Suprapubic skin (tissue), 4 donors: ENCODE measurements around the gene ZNF22. TPM values are rescaled to one million over a fixed set of nuclear protein-coding genes. Genes with fewer than 3 reads are reported as not detected.

ENCODE experiments used
- DNase-seq, 2 donors: peaks; one replicate each; pipeline ENCODE4 v3.0.0-alpha.2; 2019; ENCODE audit warnings: low spot score in 2 of 2
- H3K27ac ChIP-seq: fragments of 200-600 bp; sonication (generic); one replicate; pipeline ENCODE4 v1.5.1; 2019
- H3K27me3 ChIP-seq: fragments of 200-600 bp; sonication (generic); one replicate; pipeline ENCODE4 v1.5.1; 2019
- H3K36me3 ChIP-seq: fragments of 200-600 bp; sonication (generic); one replicate; pipeline ENCODE4 v1.5.1; 2019
- H3K4me1 ChIP-seq: fragments of 200-600 bp; sonication (generic); one replicate; pipeline ENCODE4 v1.5.1; 2019
- H3K4me3 ChIP-seq: fragments of 200-600 bp; sonication (generic); one replicate; pipeline ENCODE4 v1.5.1; 2019; ENCODE audit warnings: mild to moderate bottlenecking
- H3K9me3 ChIP-seq: fragments of 200-600 bp; sonication (generic); one replicate; pipeline ENCODE4 v1.5.1; 2019
- CTCF ChIP-seq, 2 donors: fragments of 200-600 bp in 1 of 2; fragments of 450-650 bp in 1 of 2; sonication (generic) in 1 of 2; IDR thresholded peaks; one replicate each; pipeline ENCODE4 v1.5.1; 2016 to 2019; ENCODE audit warnings: antibody characterized with exemption in 2 of 2, mild to moderate bottlenecking in 1 of 2, moderate library complexity in 1 of 2
- EP300 ChIP-seq: sonication (generic); formaldehyde crosslinking; IDR thresholded peaks from one replicate; pipeline ENCODE4 v1.6.1; 2017; ENCODE audit warnings: antibody characterized with exemption
- POLR2A ChIP-seq, 2 donors: fragments of 450-650 bp; IDR thresholded peaks; one replicate each; pipeline ENCODE4 v1.6.1; 2017; ENCODE audit warnings: antibody characterized with exemption in 2 of 2, mild to moderate bottlenecking in 2 of 2, moderate library complexity in 2 of 2
- POLR2AphosphoS5 ChIP-seq, 3 donors: sonication (generic); formaldehyde crosslinking; IDR thresholded peaks; one replicate each; pipeline ENCODE4 v1.6.1; 2017; ENCODE audit warnings: antibody characterized with exemption in 3 of 3
- WGBS: methylation state at CpG from one replicate; pipeline ENCODE4 v1.1.5; 2018; 5-methylcytosine and 5-hydroxymethylcytosine counted together
- total RNA-seq, 4 donors: library from RNA; depleted of rRNA; stranded (reverse); fragments of >200 nt; gene quantifications; one replicate each; pipeline ENCODE4 v1.1.0, GENCODE V29; 2016

Gene ZNF22
- total RNA-seq, 4 donors from 2014 or later: 6.7 to 15.1 (median 8.5) TPM

GRCh38 chr10:44989597-44990301 lies 11.0 kb upstream of the ZNF22 start:
- no peaks in the 10 kb centered on the region for H3K27me3 ChIP-seq
- peaks cover 34% of the 10 kb centered on the region for H3K36me3 ChIP-seq
- TF ChIP-seq CTCF (IDR thresholded peaks at IDR 0.05): no peak
- TF ChIP-seq POLR2AphosphoS5 (IDR thresholded peaks at IDR 0.05): no peak
- TF ChIP-seq POLR2A (IDR thresholded peaks at IDR 0.05): no peak
- TF ChIP-seq EP300: no peak
- 81% methylated on average over 14 of the region's 14 CpGs for WGBS
- DNase-seq: peak; percentile 31 to 75
- no peak overlapping the region for H3K27ac ChIP-seq
- no peaks in the 10 kb centered on the region for H3K9me3 ChIP-seq
- peaks cover 33% of the 10 kb centered on the region for H3K4me1 ChIP-seq
- H3K4me3 ChIP-seq: no peak overlapping the region

GRCh38 chr10:44990302-44990655 lies 10.4 kb upstream of the ZNF22 start:
- H3K36me3 ChIP-seq: peaks cover 30% of the 10 kb centered on the region
- no peak overlapping the region for H3K27ac ChIP-seq
- no peak overlapping the region for H3K4me3 ChIP-seq
- no peak for TF ChIP-seq POLR2AphosphoS5 (IDR thresholded peaks at IDR 0.05)
- TF ChIP-seq EP300: no peak
- no peak for TF ChIP-seq POLR2A (IDR thresholded peaks at IDR 0.05)
- no peak for TF ChIP-seq CTCF (IDR thresholded peaks at IDR 0.05)
- H3K4me1 ChIP-seq: peaks cover 38% of the 10 kb centered on the region
- 74% methylated on average over 8 of the region's 8 CpGs for WGBS
- no peaks in the 10 kb centered on the region for H3K27me3 ChIP-seq
- no peaks in the 10 kb centered on the region for H3K9me3 ChIP-seq
- DNase-seq: peak in 1 of 2 donors; percentile 50

- Histone ChIP-seq H3K27ac (no peak overlapping the region), H3K9me3 (no peaks in the 10 kb centered on the region), H3K4me3 (no peak overlapping the region), H3K27me3 (no peaks in the 10 kb centered on the region), H3K36me3 (peaks cover 27% of the 10 kb centered on the region), H3K4me1 (peaks cover 45% of the 10 kb centered on the region)
- WGBS: 100% methylated on average over 7 of the region's 7 CpGs
- TF ChIP-seq CTCF (IDR thresholded peaks at IDR 0.05): no peak
- TF ChIP-seq EP300: no peak
- TF ChIP-seq POLR2A (IDR thresholded peaks at IDR 0.05): no peak
- no peak for TF ChIP-seq POLR2AphosphoS5 (IDR thresholded peaks at IDR 0.05)
- DNase-seq: peak in 1 of 2 donors; percentile 71
Observed at GRCh38 chr10:44990965-44991364, 9.8 kb upstream of the ZNF22 start.

GRCh38 chr10:44991571-44991970 lies 9.2 kb upstream of the ZNF22 start:
- DNase-seq: no peak
- H3K9me3 ChIP-seq: no peaks in the 10 kb centered on the region
- WGBS: 53% methylated on average over 5 of the region's 5 CpGs
- H3K4me1 ChIP-seq: peaks cover 45% of the 10 kb centered on the region
- no peak overlapping the region for H3K4me3 ChIP-seq
- H3K27ac ChIP-seq: no peak overlapping the region
- TF ChIP-seq POLR2AphosphoS5 (IDR thresholded peaks at IDR 0.05) (no peak), EP300 (no peak), CTCF (IDR thresholded peaks at IDR 0.05) (no peak), POLR2A (IDR thresholded peaks at IDR 0.05) (no peak)
- no peaks in the 10 kb centered on the region for H3K27me3 ChIP-seq
- peaks cover 22% of the 10 kb centered on the region for H3K36me3 ChIP-seq

GRCh38 chr10:44992070-44992731 lies 8.5 kb upstream of the ZNF22 start:
- Histone ChIP-seq H3K9me3 (no peaks in the 10 kb centered on the region), H3K36me3 (peaks cover 22% of the 10 kb centered on the region), H3K4me1 (peaks cover 50% of the 10 kb centered on the region), H3K27me3 (no peaks in the 10 kb centered on the region), H3K27ac (no peak overlapping the region), H3K4me3 (no peak overlapping the region)
- TF ChIP-seq POLR2AphosphoS5 (IDR thresholded peaks at IDR 0.05) (no peak), CTCF (IDR thresholded peaks at IDR 0.05) (no peak), EP300 (no peak), POLR2A (IDR thresholded peaks at IDR 0.05) (no peak)
- peak; percentile 64 to 75 for DNase-seq
- WGBS: 42% methylated on average over 11 of the region's 11 CpGs
